H1 (cell line): ENCODE measurements around the gene NPIPA1. TPM values are rescaled to one million over a fixed set of nuclear protein-coding genes. Genes with fewer than 3 reads are reported as not detected.
"Not testable (repeated sequence)": the region's sequence is repeated elsewhere in the genome, so short reads cannot be mapped to it uniquely, and the experiment has no call there.

ENCODE experiments used
- CTCF ChIA-PET: fragments of 300-600 bp; sonication (Branson Sonifier 250); formaldehyde crosslinking; loops from one replicate; lab custom pipeline; 2021; ENCODE audit not compliant: partially characterized antibody; lab: Charles Lee
- POLR2A ChIA-PET: fragments of 300-600 bp; sonication (Branson Sonifier 250); formaldehyde crosslinking; loops from one replicate; lab custom pipeline; 2021; ENCODE audit warnings: inconsistent platforms; ENCODE audit not compliant: partially characterized antibody; lab: Charles Lee
- DNase-seq, 2 experiments: peaks; one replicate each; pipeline versions ENCODE4 v3.0.0 to v3.0.0-alpha.2; 2010 to 2022; ENCODE audit warnings: low spot score in 2 of 2, low read depth in 1 of 2, mixed read lengths in 1 of 2
- FAIRE-seq: peaks from 2 replicates; lab custom pipeline; 2011; peaks lifted over from hg19 to GRCh38; lab: Jason Lieb, UNC
- H2AFZ ChIP-seq: 2 replicates; pipeline ENCODE4 v1.8.1; 2012; ENCODE audit warnings: low read length, inconsistent platforms
- H2AK5ac ChIP-seq: 2 replicates; pipeline ENCODE4 v1.6.1; 2013; ENCODE audit warnings: low read depth, low read length
- H2BK120ac ChIP-seq: replicated peaks from 2 replicates; pipeline ENCODE3; 2013; ENCODE audit warnings: low read depth, low read length, inconsistent platforms
- H2BK12ac ChIP-seq: 2 replicates; pipeline ENCODE4 v1.6.1; 2013; ENCODE audit warnings: low read depth, low read length
- H2BK15ac ChIP-seq: 2 replicates; pipeline ENCODE4 v1.6.1; 2013; ENCODE audit warnings: low read length
- H2BK20ac ChIP-seq: 2 replicates; pipeline ENCODE4 v1.6.1; 2013; ENCODE audit warnings: low read length
- H2BK5ac ChIP-seq: 2 replicates; pipeline ENCODE4 v1.6.1; 2013; ENCODE audit warnings: low read depth, low read length
- H3K14ac ChIP-seq: 2 replicates; pipeline ENCODE4 v1.6.1; 2013; ENCODE audit warnings: inconsistent platforms; ENCODE audit not compliant: insufficient read length
- H3K18ac ChIP-seq: 2 replicates; pipeline ENCODE4 v1.6.1; 2013; ENCODE audit warnings: low read length; ENCODE audit errors: extremely low read depth
- H3K23ac ChIP-seq: 2 replicates; pipeline ENCODE4 v1.6.1; 2013; ENCODE audit warnings: inconsistent platforms; ENCODE audit not compliant: insufficient read length
- H3K23me2 ChIP-seq: 2 replicates; pipeline ENCODE4 v1.6.1; 2013; ENCODE audit warnings: low read depth, low read length
- H3K27ac ChIP-seq: 2 replicates; pipeline ENCODE4 v1.6.1; 2011; ENCODE audit warnings: low read depth, low read length, inconsistent platforms
- H3K27me3 ChIP-seq, 4 experiments: replicated peaks in 1 of 4; 1 replicate in 1 of 4; 2 replicates in 3 of 4; pipeline versions ENCODE4 v1.6.1 to v1.8.1; 2011 to 2013; ENCODE audit warnings: low read length in 3 of 4, mild to moderate bottlenecking in 3 of 4, inconsistent platforms in 2 of 4, mixed read lengths in 2 of 4, moderate library complexity in 1 of 4; ENCODE audit not compliant: control insufficient read depth in 3 of 4, insufficient read depth in 3 of 4; ENCODE audit errors: extremely low read depth in 1 of 4
- H3K36me3 ChIP-seq, 4 experiments: 2 replicates each; pipeline versions ENCODE4 v1.6.1 to v1.8.1; 2011 to 2013; ENCODE audit warnings: mild to moderate bottlenecking in 4 of 4, low read length in 3 of 4, moderate library complexity in 2 of 4, control low read depth in 1 of 4, inconsistent platforms in 1 of 4; ENCODE audit not compliant: insufficient read depth in 4 of 4, control insufficient read depth in 2 of 4
- H3K4ac ChIP-seq: replicated peaks from 2 replicates; pipeline ENCODE3; 2013; ENCODE audit warnings: low read length, low read depth, mixed read lengths, inconsistent platforms; ENCODE audit not compliant: insufficient read length
- H3K4me1 ChIP-seq, 4 experiments: replicated peaks in 1 of 4; 1 replicate in 1 of 4; 2 replicates in 3 of 4; pipeline versions ENCODE4 v1.6.1 to v1.8.1; 2011 to 2013; ENCODE audit warnings: low read length in 3 of 4, inconsistent platforms in 2 of 4, mixed read lengths in 1 of 4; ENCODE audit not compliant: insufficient read depth in 4 of 4, control insufficient read depth in 3 of 4
- H3K4me2 ChIP-seq, 2 experiments: 2 replicates each; pipeline versions ENCODE4 v1.6.1 to v1.8.1; 2011 to 2013; ENCODE audit warnings: low read depth in 2 of 2, low read length in 2 of 2, control low read depth in 1 of 2, inconsistent platforms in 1 of 2, mild to moderate bottlenecking in 1 of 2; ENCODE audit not compliant: insufficient read depth in 1 of 2
- H3K4me3 ChIP-seq, 4 experiments: fragments of 200-600, 300-600 bp in 1 of 4; sonication (generic), shearing (Covaris generic), sonication (Bioruptor Twin) in 1 of 4; 2 replicates each; pipeline versions ENCODE4 v1.5.1 to v1.8.1; 2011 to 2016; ENCODE audit warnings: low read length in 4 of 4, low read depth in 3 of 4, control low read depth in 2 of 4, inconsistent platforms in 2 of 4, mild to moderate bottlenecking in 2 of 4, mixed read lengths in 1 of 4, moderate library complexity in 1 of 4; ENCODE audit not compliant: insufficient read depth in 2 of 4; ENCODE audit errors: extremely low read depth in 1 of 4
- H3K56ac ChIP-seq: replicated peaks from 2 replicates; pipeline ENCODE3; 2013; ENCODE audit warnings: low read depth, mild to moderate bottlenecking, mixed read lengths, low read length, inconsistent platforms; ENCODE audit not compliant: insufficient read length
- H3K79me1 ChIP-seq: 2 replicates; pipeline ENCODE4 v1.6.1; 2013; ENCODE audit warnings: low read depth, low read length, control low read depth
- H3K79me2 ChIP-seq, 2 experiments: 2 replicates each; pipeline versions ENCODE4 v1.6.1 to v1.8.1; 2012 to 2013; ENCODE audit warnings: low read length in 2 of 2, mild to moderate bottlenecking in 2 of 2, inconsistent platforms in 1 of 2; ENCODE audit not compliant: insufficient read depth in 2 of 2, control insufficient read depth in 1 of 2
- H3K9ac ChIP-seq, 4 experiments: replicated peaks in 1 of 4; 1 replicate in 1 of 4; 2 replicates in 3 of 4; pipeline versions ENCODE4 v1.6.1 to v1.8.1; 2011 to 2013; ENCODE audit warnings: low read depth in 3 of 4, low read length in 3 of 4, control low read depth in 2 of 4, mild to moderate bottlenecking in 2 of 4, moderate library complexity in 2 of 4, inconsistent platforms in 1 of 4; ENCODE audit errors: extremely low read depth in 1 of 4
- H3K9me3 ChIP-seq, 2 experiments: 2 replicates each; pipeline versions ENCODE4 v1.6.1 to v1.8.1; 2012 to 2013; ENCODE audit warnings: mild to moderate bottlenecking in 2 of 2, moderate library complexity in 2 of 2, control low read depth in 1 of 2, inconsistent platforms in 1 of 2, low read depth in 1 of 2, low read length in 1 of 2, mixed read lengths in 1 of 2; ENCODE audit not compliant: insufficient read depth in 2 of 2
- H4K20me1 ChIP-seq, 2 experiments: replicated peaks in 1 of 2; 2 replicates each; pipeline versions ENCODE3 to v1.8.1; 2011 to 2013; ENCODE audit warnings: inconsistent platforms in 2 of 2, low read length in 2 of 2, mild to moderate bottlenecking in 1 of 2; ENCODE audit not compliant: insufficient read depth in 2 of 2, control insufficient read depth in 1 of 2
- H4K5ac ChIP-seq: 2 replicates; pipeline ENCODE4 v1.6.1; 2013; ENCODE audit warnings: low read length, low read depth, mixed read lengths, inconsistent platforms; ENCODE audit not compliant: insufficient read length
- H4K8ac ChIP-seq: 2 replicates; pipeline ENCODE4 v1.8.0; 2013; ENCODE audit warnings: mild to moderate bottlenecking, moderate library complexity, low read length, inconsistent platforms; ENCODE audit not compliant: insufficient read depth; ENCODE audit errors: extremely low read depth
- H4K91ac ChIP-seq: replicated peaks from 2 replicates; pipeline ENCODE3; 2013; ENCODE audit warnings: low read length, mixed read lengths, inconsistent platforms; ENCODE audit not compliant: insufficient read length
- TBP ChIP-seq: IDR thresholded peaks from 2 replicates; pipeline ENCODE4 v1.6.1; 2011; ENCODE audit warnings: low read depth, low read length, improper control_type of control experiment
- WGBS, 2 experiments: shearing (Covaris generic) in 1 of 2; methylation state at CpG; one replicate each; pipeline versions ENCODE4 v1.1.6 to v1.1.7; 2013 to 2015; ENCODE audit warnings: low lambda C conversion rate in 2 of 2, mixed read lengths in 2 of 2, inconsistent platforms in 1 of 2, low coverage in 1 of 2, missing lambda C conversion rate in 1 of 2; ENCODE audit not compliant: insufficient replicate concordance in 2 of 2, insufficient coverage in 1 of 2, insufficient read length in 1 of 2; ENCODE audit errors: extremely low coverage in 1 of 2, missing lambda C conversion rate in 1 of 2; 5-methylcytosine and 5-hydroxymethylcytosine counted together
- polyA plus RNA-seq, 7 experiments: library from polyadenylated mRNA; depleted of rRNA in 3 of 7; stranded (reverse) in 5 of 7; unstranded in 2 of 7; fragments of >200 nt in 5 of 7; fragments of 200-250 nt in 2 of 7; gene quantifications; 1 replicate in 5 of 7; 2 replicates in 1 of 7; 4 replicates in 1 of 7; pipeline versions ENCODE4 v1.2.1 to v1.2.3, GENCODE V29; 2011 to 2013; ENCODE audit warnings: missing spikeins in 2 of 7, mixed read lengths in 2 of 7
- total RNA-seq: library from RNA; stranded (reverse); fragmentation: NEBNext Ultra II Directional; extraction: Animal tissue kit (Norgen Biotek cat#: 25700); gene quantifications from 2 replicates; pipeline ENCODE4 v1.2.1, GENCODE V29; 2021

The NPIPA1 gene
- total and polyA plus RNA-seq, 2 of the 8 experiments (the other 6 are each of a cell fraction or from before 2014, with no cell fraction given) = 60.0 to 97.8 TPM

DNA sequence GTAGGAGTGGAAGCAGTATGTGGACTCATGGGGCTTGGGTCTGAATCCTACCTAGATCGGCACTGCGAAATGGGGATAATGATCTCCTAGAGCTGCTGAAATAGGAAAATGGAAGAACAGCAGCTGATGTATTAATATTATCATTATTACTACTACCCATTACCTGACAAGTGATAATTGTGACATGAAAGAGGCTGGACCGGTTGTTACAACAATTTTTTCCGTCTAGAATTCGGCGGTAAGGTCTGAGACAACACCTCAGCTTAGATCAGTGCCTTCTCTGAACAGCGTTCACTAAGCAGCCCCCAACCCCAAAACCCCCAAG is 37.0 kb downstream of the NPIPA1 start:
- 0 out of 2 replicates have a peak, but pooled peaks have one; percentile 2 for TF ChIP-seq TBP
- not testable (repeated sequence) for H3K18ac ChIP-seq, H3K23me2 ChIP-seq, H2BK20ac ChIP-seq, FAIRE-seq, H4K20me1 ChIP-seq, H3K27ac ChIP-seq, H3K23ac ChIP-seq, DNase-seq, H3K79me1 ChIP-seq, H2BK12ac ChIP-seq, H3K14ac ChIP-seq, H3K9me3 ChIP-seq, H4K91ac ChIP-seq, H4K8ac ChIP-seq, H2AK5ac ChIP-seq, H3K56ac ChIP-seq, H3K27me3 ChIP-seq, H2BK120ac ChIP-seq, H3K4me1 ChIP-seq, H3K36me3 ChIP-seq, H2BK15ac ChIP-seq, H3K4ac ChIP-seq
- Histone ChIP-seq H4K5ac (peak overlapping the region; percentile 88), H3K9ac (peak overlapping the region in 1 of 4 experiments; percentile 13; a peak in 3 of 7 replicates), H3K4me3 (peak overlapping the region; percentile 62 to 83 (median 75)), H3K79me2 (peaks cover 2 to 23% of the 10 kb centered on the region in 2 experiments; a peak in 3 of 4 replicates), H2BK5ac (0 out of 2 replicates have a peak overlapping the region, but pooled peaks have one; percentile 78), H3K4me2 (peak overlapping the region; percentile 86 to 99), H2AFZ (peak overlapping the region; percentile 65)
- POLR2A ChIA-PET = interaction anchor here (1.3 kb wide), 1 partner anchor 12 kb away, joined by 8 read pairs; no protein-coding TSS in a partner anchor
- CTCF ChIA-PET = interaction anchor here (1.1 kb wide), 1 partner anchor 13 kb away, joined by 3 read pairs; no protein-coding TSS in a partner anchor
- 5% methylated on average over 7 of the region's 7 CpGs; no CpG with 5 or more reads in 1 of the 2 experiments for WGBS, 2 experiments
